Neural cell (in vitro differentiated cells): ENCODE measurements around the gene NTHL1. TPM values are rescaled to one million over a fixed set of nuclear protein-coding genes. Genes with fewer than 3 reads are reported as not detected.

Experiments
- H2AFZ ChIP-seq: fragments of 200-600, 300-800 bp; sonication (generic), shearing (Covaris generic); 2 replicates; pipeline ENCODE4 v1.6.0; 2014; ENCODE audit warnings: low read depth, mild to moderate bottlenecking, antibody characterized with exemption, low read length, moderate library complexity
- H3F3A ChIP-seq: fragments of 200-600 bp; shearing (Covaris generic); 2 replicates; pipeline ENCODE4 v1.6.1; 2016; ENCODE audit warnings: mild to moderate bottlenecking, moderate library complexity, mixed read lengths, antibody characterized with exemption, low read length; ENCODE audit not compliant: insufficient read depth, poor library complexity, severe bottlenecking
- H3K27ac ChIP-seq: fragments of 200-600, 300-800 bp; sonication (generic), shearing (Covaris generic); 2 replicates; pipeline ENCODE4 v1.5.1; 2014; ENCODE audit warnings: mild to moderate bottlenecking, low read length, moderate library complexity
- H3K27me3 ChIP-seq: fragments of 300-800, 200-600 bp; sonication (generic), shearing (Covaris generic); 2 replicates; pipeline ENCODE4 v1.6.0; 2014; ENCODE audit warnings: mild to moderate bottlenecking, low read depth, low read length, moderate library complexity; ENCODE audit not compliant: insufficient read depth
- H3K36me3 ChIP-seq: fragments of 300-800, 200-600 bp; sonication (generic), shearing (Covaris generic); 2 replicates; pipeline ENCODE4 v1.5.1; 2014; ENCODE audit warnings: mild to moderate bottlenecking, antibody characterized with exemption, low read length, moderate library complexity; ENCODE audit not compliant: insufficient read depth
- H3K4me2 ChIP-seq: fragments of 300-800, 200-600 bp; sonication (generic), shearing (Covaris generic); 2 replicates; pipeline ENCODE4 v1.6.0; 2014; ENCODE audit warnings: mild to moderate bottlenecking, low read length
- H3K4me3 ChIP-seq: fragments of 300-800, 200-600 bp; sonication (generic), shearing (Covaris generic); 2 replicates; pipeline ENCODE4 v1.5.1; 2014; ENCODE audit warnings: mild to moderate bottlenecking, low read length, moderate library complexity
- H3K79me2 ChIP-seq: fragments of 200-600 bp; shearing (Covaris generic); replicated peaks from 2 replicates; pipeline ENCODE4 v1.6.0; 2014; ENCODE audit warnings: mild to moderate bottlenecking, low read length, moderate library complexity; ENCODE audit not compliant: insufficient read depth
- H3K9ac ChIP-seq: fragments of 300-800, 200-600 bp; sonication (generic), shearing (Covaris generic); 2 replicates; pipeline ENCODE4 v1.6.1; 2016; ENCODE audit warnings: mild to moderate bottlenecking, low read length, mixed read lengths
- H3K9me2 ChIP-seq: fragments of 200-600 bp; shearing (Covaris generic); 2 replicates; pipeline ENCODE4 v1.6.1; 2016; ENCODE audit warnings: mild to moderate bottlenecking, low read length, mixed read lengths; ENCODE audit not compliant: insufficient read depth
- H3K9me3 ChIP-seq: fragments of 200-600, 300-800 bp; sonication (generic), shearing (Covaris generic); 2 replicates; pipeline ENCODE4 v1.6.1; 2016; ENCODE audit warnings: mild to moderate bottlenecking, mixed run types, low read length, moderate library complexity, mixed read lengths
- H4K20me1 ChIP-seq: fragments of 200-600 bp; shearing (Covaris generic); 2 replicates; pipeline ENCODE4 v1.6.1; 2016; ENCODE audit warnings: mild to moderate bottlenecking, mixed run types; ENCODE audit not compliant: insufficient read depth
- EP300 ChIP-seq: fragments of 450-650 bp; conservative IDR thresholded peaks from 2 replicates; pipeline ENCODE4 v1.6.1; 2014; ENCODE audit warnings: antibody characterized with exemption, mild to moderate bottlenecking, moderate library complexity; ENCODE audit not compliant: poor library complexity, severe bottlenecking
- EZH2 ChIP-seq: fragments of 200-600, 300-800 bp; shearing (Covaris generic), sonication (generic); IDR thresholded peaks from 2 replicates; pipeline ENCODE4 v1.6.1; 2014; ENCODE audit warnings: antibody characterized with exemption, low read length, borderline replicate concordance, mild to moderate bottlenecking; ENCODE audit not compliant: insufficient read depth, poor library complexity, severe bottlenecking
- MXI1 ChIP-seq: fragments of 450-650 bp; conservative IDR thresholded peaks from 2 replicates; pipeline ENCODE4 v1.6.1; 2014; ENCODE audit warnings: antibody characterized with exemption, mild to moderate bottlenecking; ENCODE audit not compliant: poor library complexity, severe bottlenecking
- POLR2AphosphoS5 ChIP-seq: IDR thresholded peaks from 2 replicates; pipeline ENCODE4 v1.6.1; 2012
- RAD21 ChIP-seq: fragments of 450-650 bp; conservative IDR thresholded peaks from 2 replicates; pipeline ENCODE4 v1.6.1; 2014; ENCODE audit warnings: antibody characterized with exemption, mild to moderate bottlenecking, moderate library complexity
- SMC3 ChIP-seq: fragments of 450-650 bp; conservative IDR thresholded peaks from 2 replicates; pipeline ENCODE4 v1.6.1; 2014; ENCODE audit warnings: antibody characterized with exemption, mild to moderate bottlenecking, moderate library complexity; ENCODE audit not compliant: poor library complexity
- TAF1 ChIP-seq: IDR thresholded peaks from 2 replicates; pipeline ENCODE4 v1.6.1; 2012; ENCODE audit warnings: low read depth
- polyA plus RNA-seq: library from polyadenylated mRNA; depleted of rRNA; stranded (reverse); fragments of >200 nt; gene quantifications from 2 replicates; pipeline ENCODE4 v1.2.3, GENCODE V29; 2014
- TF ChIP-seq, protein P1 (sequence below): IDR thresholded peaks from 2 replicates; pipeline ENCODE4 v1.6.1; 2012; ENCODE audit warnings: borderline replicate concordance
- TF ChIP-seq, protein P2 (sequence below): fragments of 450-650 bp; IDR thresholded peaks from 2 replicates; pipeline ENCODE4 v1.5.1; 2014; ENCODE audit warnings: antibody characterized with exemption, mild to moderate bottlenecking, moderate library complexity; ENCODE audit not compliant: poor library complexity, severe bottlenecking

NTHL1 gene
- polyA plus RNA-seq, 1 donor from 2014 or later: 43.1 TPM

DNA sequence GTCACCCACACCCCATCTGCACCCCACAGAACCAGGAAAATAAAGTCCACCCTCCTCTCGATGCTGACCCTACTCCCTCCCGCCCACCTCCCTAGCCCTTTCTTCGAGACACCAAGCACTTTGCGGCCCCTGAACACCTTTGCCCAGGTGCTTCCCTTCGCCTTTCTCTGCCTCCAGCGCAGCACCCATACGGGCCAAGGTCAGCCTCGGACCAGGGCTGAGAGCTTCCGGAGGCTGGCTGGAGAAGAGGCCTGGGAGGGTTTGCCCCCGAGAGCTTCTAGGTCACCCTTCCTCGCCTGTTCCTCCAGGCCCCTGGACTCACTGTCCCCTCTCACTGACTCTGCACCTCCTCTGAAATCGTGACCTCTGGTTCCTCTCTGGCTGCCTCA, 23.6 kb downstream of the NTHL1 start:
- Histone ChIP-seq H3K27me3 (peaks cover 51% of the 10 kb centered on the region), H3K4me3 (no peak overlapping the region), H3K79me2 (no peaks in the 10 kb centered on the region), H4K20me1 (no peaks in the 10 kb centered on the region), H3K27ac (no peak overlapping the region), H3K9ac (no peak overlapping the region), H2AFZ (no peak overlapping the region), H3K9me2 (no peaks in the 10 kb centered on the region), H3F3A (no peaks in the 10 kb centered on the region), H3K9me3 (no peaks in the 10 kb centered on the region), H3K4me2 (no peak overlapping the region), H3K36me3 (no peaks in the 10 kb centered on the region)
- TF ChIP-seq RAD21 (no peak), MXI1 (no peak), SMC3 (no peak), EP300 (no peak), EZH2 (no peak), TAF1 (no peak), POLR2AphosphoS5 (no peak)
- TF ChIP-seq, protein P1, sequence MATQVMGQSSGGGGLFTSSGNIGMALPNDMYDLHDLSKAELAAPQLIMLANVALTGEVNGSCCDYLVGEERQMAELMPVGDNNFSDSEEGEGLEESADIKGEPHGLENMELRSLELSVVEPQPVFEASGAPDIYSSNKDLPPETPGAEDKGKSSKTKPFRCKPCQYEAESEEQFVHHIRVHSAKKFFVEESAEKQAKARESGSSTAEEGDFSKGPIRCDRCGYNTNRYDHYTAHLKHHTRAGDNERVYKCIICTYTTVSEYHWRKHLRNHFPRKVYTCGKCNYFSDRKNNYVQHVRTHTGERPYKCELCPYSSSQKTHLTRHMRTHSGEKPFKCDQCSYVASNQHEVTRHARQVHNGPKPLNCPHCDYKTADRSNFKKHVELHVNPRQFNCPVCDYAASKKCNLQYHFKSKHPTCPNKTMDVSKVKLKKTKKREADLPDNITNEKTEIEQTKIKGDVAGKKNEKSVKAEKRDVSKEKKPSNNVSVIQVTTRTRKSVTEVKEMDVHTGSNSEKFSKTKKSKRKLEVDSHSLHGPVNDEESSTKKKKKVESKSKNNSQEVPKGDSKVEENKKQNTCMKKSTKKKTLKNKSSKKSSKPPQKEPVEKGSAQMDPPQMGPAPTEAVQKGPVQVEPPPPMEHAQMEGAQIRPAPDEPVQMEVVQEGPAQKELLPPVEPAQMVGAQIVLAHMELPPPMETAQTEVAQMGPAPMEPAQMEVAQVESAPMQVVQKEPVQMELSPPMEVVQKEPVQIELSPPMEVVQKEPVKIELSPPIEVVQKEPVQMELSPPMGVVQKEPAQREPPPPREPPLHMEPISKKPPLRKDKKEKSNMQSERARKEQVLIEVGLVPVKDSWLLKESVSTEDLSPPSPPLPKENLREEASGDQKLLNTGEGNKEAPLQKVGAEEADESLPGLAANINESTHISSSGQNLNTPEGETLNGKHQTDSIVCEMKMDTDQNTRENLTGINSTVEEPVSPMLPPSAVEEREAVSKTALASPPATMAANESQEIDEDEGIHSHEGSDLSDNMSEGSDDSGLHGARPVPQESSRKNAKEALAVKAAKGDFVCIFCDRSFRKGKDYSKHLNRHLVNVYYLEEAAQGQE: no peak
- TF ChIP-seq, protein P2, sequence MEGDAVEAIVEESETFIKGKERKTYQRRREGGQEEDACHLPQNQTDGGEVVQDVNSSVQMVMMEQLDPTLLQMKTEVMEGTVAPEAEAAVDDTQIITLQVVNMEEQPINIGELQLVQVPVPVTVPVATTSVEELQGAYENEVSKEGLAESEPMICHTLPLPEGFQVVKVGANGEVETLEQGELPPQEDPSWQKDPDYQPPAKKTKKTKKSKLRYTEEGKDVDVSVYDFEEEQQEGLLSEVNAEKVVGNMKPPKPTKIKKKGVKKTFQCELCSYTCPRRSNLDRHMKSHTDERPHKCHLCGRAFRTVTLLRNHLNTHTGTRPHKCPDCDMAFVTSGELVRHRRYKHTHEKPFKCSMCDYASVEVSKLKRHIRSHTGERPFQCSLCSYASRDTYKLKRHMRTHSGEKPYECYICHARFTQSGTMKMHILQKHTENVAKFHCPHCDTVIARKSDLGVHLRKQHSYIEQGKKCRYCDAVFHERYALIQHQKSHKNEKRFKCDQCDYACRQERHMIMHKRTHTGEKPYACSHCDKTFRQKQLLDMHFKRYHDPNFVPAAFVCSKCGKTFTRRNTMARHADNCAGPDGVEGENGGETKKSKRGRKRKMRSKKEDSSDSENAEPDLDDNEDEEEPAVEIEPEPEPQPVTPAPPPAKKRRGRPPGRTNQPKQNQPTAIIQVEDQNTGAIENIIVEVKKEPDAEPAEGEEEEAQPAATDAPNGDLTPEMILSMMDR: no peak

DNA sequence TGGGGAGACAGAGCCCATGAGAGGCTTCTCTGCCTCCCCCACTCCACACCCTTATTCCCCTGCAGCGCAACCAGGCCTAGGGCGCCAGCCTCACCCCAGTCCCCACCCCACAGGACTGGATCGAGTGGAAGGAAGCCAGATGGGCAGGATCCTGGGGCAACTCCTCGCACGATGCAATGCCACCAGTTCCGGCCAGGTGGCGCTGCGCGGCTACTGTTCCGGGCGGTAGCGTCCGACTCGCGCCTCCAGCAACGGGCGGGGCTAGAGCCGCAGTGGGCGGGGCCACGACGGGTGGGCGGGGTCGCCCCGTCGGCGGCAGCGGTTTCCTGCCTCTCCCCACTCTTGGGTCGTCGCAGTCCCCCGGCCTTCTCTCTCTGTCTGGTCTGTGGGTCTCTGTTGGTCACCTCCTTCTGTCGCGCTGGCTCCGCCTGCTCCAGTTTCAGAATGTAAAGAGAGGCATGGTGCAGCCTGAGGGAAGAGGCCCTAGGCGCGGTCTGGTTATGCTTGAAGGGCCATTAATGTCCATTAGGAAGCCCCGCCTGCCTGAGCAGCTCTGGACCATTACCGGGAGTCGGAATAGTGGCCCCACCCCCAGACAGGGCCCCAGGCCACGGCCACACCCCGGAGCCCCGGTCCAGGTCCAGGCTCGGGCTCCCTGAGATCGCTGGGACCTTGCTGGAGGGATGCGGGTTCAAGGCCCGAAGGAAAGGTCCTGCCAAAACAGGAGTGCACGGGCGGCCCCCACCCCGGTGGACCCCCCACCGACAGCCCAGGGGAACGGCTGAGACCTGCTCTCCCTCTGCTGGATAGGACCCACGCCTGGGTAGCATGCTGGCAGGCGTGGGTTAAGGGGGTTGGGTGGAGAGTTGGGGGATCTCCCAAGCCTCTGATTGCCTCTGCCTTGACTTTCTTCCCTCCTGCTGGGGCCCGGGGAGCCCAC, 24.3 kb downstream of the NTHL1 start:
- H2AFZ ChIP-seq: no peak overlapping the region
- no peaks in the 10 kb centered on the region for H3F3A ChIP-seq
- H3K27ac ChIP-seq: no peak overlapping the region
- H3K4me3 ChIP-seq: peak overlapping the region; percentile 52
- H3K9me3 ChIP-seq: no peaks in the 10 kb centered on the region
- no peaks in the 10 kb centered on the region for H3K9me2 ChIP-seq
- TF ChIP-seq, protein P1: no peak
- TF ChIP-seq TAF1: no peak
- no peak for TF ChIP-seq EZH2
- no peak for TF ChIP-seq EP300
- TF ChIP-seq SMC3: peak; percentile 84
- peak; percentile 80 for TF ChIP-seq RAD21
- no peak for TF ChIP-seq POLR2AphosphoS5
- TF ChIP-seq MXI1: peak; percentile 29
- TF ChIP-seq, protein P2: peak; percentile 89
- H3K9ac ChIP-seq: peak overlapping the region; percentile 44
- no peaks in the 10 kb centered on the region for H4K20me1 ChIP-seq
- H3K36me3 ChIP-seq: no peaks in the 10 kb centered on the region
- H3K79me2 ChIP-seq: no peaks in the 10 kb centered on the region
- no peak overlapping the region for H3K4me2 ChIP-seq
- H3K27me3 ChIP-seq: peaks cover 55% of the 10 kb centered on the region
